GM12878 (cell line): ENCODE results near the gene TUBGCP3. TPM values are rescaled to one million over a fixed set of nuclear protein-coding genes. Genes with fewer than 3 reads are reported as not detected.

ENCODE experiments used
- ATAC-seq: fragments of 200-7000 bp; cut with Tn5 transposase; 3 replicates; pipeline ENCODE4 v1.9.1; 2020; ENCODE audit warnings: mild to moderate bottlenecking, moderate library complexity
- BruUV-seq: library from RNA; stranded (reverse); fragments of 400-500 nt; replicated peaks from 2 replicates; lab custom pipeline; 2021; lab: Mats Ljungman, UMichigan
- CTCF ChIA-PET: fragments of 300-600 bp; sonication (Branson Sonifier 250); formaldehyde crosslinking; extraction: SDS; loops from one replicate; lab custom pipeline; 2021; ENCODE audit warnings: inconsistent platforms; lab: Yijun Ruan, JAX
- POLR2A ChIA-PET: fragments of 350-600 bp; formaldehyde crosslinking; extraction: SDS; loops from one replicate; lab custom pipeline; 2021; ENCODE audit warnings: inconsistent platforms; lab: Charles Lee
- RAD21 ChIA-PET: fragments of 300-600 bp; sonication (Branson Sonifier 250); formaldehyde crosslinking; loops from one replicate; lab custom pipeline; 2023; ENCODE audit warnings: antibody characterized with exemption; ENCODE audit not compliant: unreplicated experiment; lab: Charles Lee
- SMC1A ChIA-PET: fragments of 300-600 bp; sonication (Branson Sonifier 250); formaldehyde crosslinking; loops from one replicate; lab custom pipeline; 2023; ENCODE audit not compliant: unreplicated experiment, uncharacterized antibody; lab: Charles Lee
- DNase-seq: peaks from one replicate; pipeline ENCODE4 v3.0.0-alpha.2; 2011; ENCODE audit warnings: low read depth, low spot score
- FAIRE-seq: peaks from 3 replicates; lab custom pipeline; 2011; peaks lifted over from hg19 to GRCh38; lab: Jason Lieb, UNC
- H2AFZ ChIP-seq: 2 replicates; pipeline ENCODE4 v1.6.0; 2011; ENCODE audit warnings: low read depth, low read length, control low read depth; ENCODE audit not compliant: control insufficient read depth
- H3K27ac ChIP-seq: 2 replicates; pipeline ENCODE4 v1.5.1; 2011; ENCODE audit warnings: control low read depth; ENCODE audit not compliant: control insufficient read depth, insufficient read depth
- H3K27me3 ChIP-seq, 2 experiments: replicated peaks in 1 of 2; 2 replicates each; pipeline versions ENCODE4 v1.6.0 to v1.6.1; 2011; ENCODE audit warnings: low read length in 1 of 2; ENCODE audit not compliant: control insufficient read depth in 2 of 2, insufficient read depth in 2 of 2
- H3K36me3 ChIP-seq, 2 experiments: 2 replicates each; pipeline ENCODE4 v1.5.1; 2011; ENCODE audit warnings: low read length in 1 of 2; ENCODE audit not compliant: control insufficient read depth in 2 of 2, insufficient read depth in 2 of 2
- H3K4me1 ChIP-seq: 2 replicates; pipeline ENCODE4 v1.6.1; 2011; ENCODE audit warnings: mild to moderate bottlenecking, low read length, moderate library complexity, mixed read lengths; ENCODE audit not compliant: control insufficient read depth, insufficient read depth
- H3K4me2 ChIP-seq: 2 replicates; pipeline ENCODE4 v1.6.0; 2011; ENCODE audit warnings: control low read depth; ENCODE audit not compliant: control insufficient read depth, insufficient read depth
- H3K4me3 ChIP-seq: fragments of 200-600 bp; sonication (generic); 2 replicates; pipeline ENCODE4 v1.5.1; 2016
- H3K79me2 ChIP-seq: 2 replicates; pipeline ENCODE4 v1.6.0; 2011; ENCODE audit warnings: low read length; ENCODE audit not compliant: control insufficient read depth, insufficient read depth
- H3K9ac ChIP-seq: 2 replicates; pipeline ENCODE4 v1.8.0; 2011; ENCODE audit warnings: low read length, control low read depth, mixed read lengths; ENCODE audit not compliant: control insufficient read depth, insufficient read depth
- H3K9me3 ChIP-seq: replicated peaks from 3 replicates; pipeline ENCODE4 v1.5.1; 2011; ENCODE audit warnings: mild to moderate bottlenecking, low read length; ENCODE audit not compliant: control insufficient read depth, insufficient read depth
- H4K20me1 ChIP-seq: 2 replicates; pipeline ENCODE4 v1.6.0; 2011; ENCODE audit not compliant: control insufficient read depth, insufficient read depth
- EP300 ChIP-seq, 2 experiments: fragments of 150-350 bp in 1 of 2; IDR thresholded peaks; 2 replicates each; pipeline ENCODE4 v1.6.1; 2011 to 2012; ENCODE audit warnings: low read depth in 2 of 2, low read length in 2 of 2, borderline replicate concordance in 1 of 2, improper control_type of control experiment in 1 of 2, inconsistent platforms in 1 of 2; ENCODE audit not compliant: control insufficient read depth in 1 of 2
- FOXM1 ChIP-seq: IDR thresholded peaks from 2 replicates; pipeline ENCODE4 v1.6.1; 2012; ENCODE audit warnings: low read depth, mild to moderate bottlenecking, inconsistent platforms, low read length, moderate library complexity
- GABPA ChIP-seq: IDR thresholded peaks from 2 replicates; pipeline ENCODE4 v1.6.1; 2014; ENCODE audit warnings: antibody characterized with exemption, low read depth, mild to moderate bottlenecking, inconsistent platforms
- SMAD1 ChIP-seq: fragments of 450-650 bp; IDR thresholded peaks from 2 replicates; pipeline ENCODE4 v1.6.1; 2018; ENCODE audit warnings: mild to moderate bottlenecking, low read depth; ENCODE audit not compliant: partially characterized antibody
- SMAD5 ChIP-seq: IDR thresholded peaks from 2 replicates; pipeline ENCODE4 v1.6.1; 2016; ENCODE audit warnings: antibody characterized with exemption, low read depth
- WGBS: methylation state at CpG from one replicate; pipeline ENCODE4 v1.1.6; 2016; ENCODE audit warnings: low lambda C conversion rate; ENCODE audit not compliant: insufficient replicate concordance, insufficient coverage; ENCODE audit errors: missing lambda C conversion rate; 5-methylcytosine and 5-hydroxymethylcytosine counted together
- in situ Hi-C: fragments of 300-500 bp; cut with MboI; formaldehyde crosslinking; loops from 9 replicates; pipeline ENCODE4 v1.14.3; 2018; ENCODE audit warnings: mixed read lengths
- intact Hi-C: fragments of 100-400 bp; cut with micrococcal nuclease; formaldehyde crosslinking; loops from one replicate; pipeline ENCODE4 v1.14.2; 2022; ENCODE audit not compliant: unreplicated experiment
- polyA plus RNA-seq, 11 experiments: library from polyadenylated mRNA; depleted of rRNA in 4 of 11; unstranded in 6 of 11; stranded (reverse) in 5 of 11; fragments of >200 nt; fragmentation: Nextera tagmentation in 4 of 11; fragmentation: Illumina TruSeq in 1 of 11; extraction: Ambion mirVana in 4 of 11; extraction: Trizol in 1 of 11; gene quantifications; 1 replicate in 1 of 11; 2 replicates in 10 of 11; pipeline versions ENCODE4 v1.2.1 to v1.2.3, GENCODE V29; 2011 to 2016; ENCODE audit warnings: inconsistent platforms in 2 of 11, missing spikeins in 2 of 11, low read depth in 1 of 11
- total RNA-seq, 4 experiments: library from RNA; depleted of rRNA in 3 of 4; stranded (reverse); fragments of >200 nt in 3 of 4; fragmentation: Illumina TruSeq in 1 of 4; extraction: Trizol in 1 of 4; gene quantifications; 2 replicates each; pipeline versions ENCODE4 v1.2.1 to v1.2.3, GENCODE V29; 2013 to 2021
- TF ChIP-seq, protein P1 (sequence below): fragments of 450-650 bp; formaldehyde crosslinking; IDR thresholded peaks from 2 replicates; pipeline ENCODE4 v1.4.0; 2020; ENCODE audit warnings: mild to moderate bottlenecking, moderate library complexity
- TF ChIP-seq, protein P2 (sequence below): fragments of 450-650 bp; IDR thresholded peaks from 2 replicates; pipeline ENCODE4 v1.6.1; 2017; ENCODE audit warnings: borderline replicate concordance
- TF ChIP-seq, protein P3 (sequence below): IDR thresholded peaks from 2 replicates; pipeline ENCODE4 v1.6.1; 2011; ENCODE audit warnings: borderline replicate concordance, low read depth, mild to moderate bottlenecking, moderate library complexity, low read length; ENCODE audit not compliant: insufficient read depth, poor library complexity, severe bottlenecking

TUBGCP3 gene
- total and polyA plus RNA-seq, 10 of the 15 experiments (the other 5 are each of a cell fraction or from before 2014, with no cell fraction given) = 4.0 to 34.0 (median 22.6) TPM

DNA sequence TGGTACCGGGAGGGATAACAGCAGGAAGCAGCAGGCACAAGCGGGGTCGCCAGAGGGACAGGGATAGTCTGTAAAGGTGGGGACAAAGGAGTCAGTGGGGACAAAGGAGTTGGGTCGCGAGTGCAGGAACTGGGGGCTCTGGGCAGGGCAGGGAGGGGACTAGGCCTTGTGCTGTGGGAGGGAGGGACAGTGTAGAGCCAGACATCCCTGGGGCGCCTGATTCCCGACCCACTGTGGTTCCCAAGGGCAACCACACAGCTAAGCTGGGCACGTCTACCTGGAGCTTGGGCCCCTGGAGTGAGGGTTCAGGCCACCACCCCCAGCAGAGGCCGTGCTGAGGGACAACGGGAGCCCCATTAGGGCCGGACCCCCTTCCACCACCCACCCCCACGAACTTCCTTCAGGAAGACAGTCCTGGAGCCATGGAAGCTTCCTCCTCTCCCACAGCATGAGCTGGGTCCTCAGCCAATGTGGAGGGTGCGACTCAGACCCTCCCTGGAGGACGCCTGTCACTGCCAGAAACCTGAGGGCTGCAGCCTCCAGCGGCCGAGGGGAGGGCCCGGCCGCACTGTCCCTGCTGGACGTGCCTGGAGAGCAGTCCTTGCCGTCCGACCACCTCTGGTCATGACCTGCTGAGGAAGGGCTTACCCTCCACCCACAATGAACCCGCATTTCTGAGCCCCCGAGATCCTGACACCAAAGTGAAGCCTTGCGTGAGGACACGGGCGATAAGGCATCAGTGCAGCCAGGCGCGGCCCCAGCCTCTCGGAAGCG, 133.9 kb downstream of the TUBGCP3 start:
- no peaks in the 10 kb centered on the region for H3K36me3 ChIP-seq
- no TSS peak for BruUV-seq
- no peak overlapping the region for H3K4me2 ChIP-seq
- POLR2A ChIA-PET = no interaction called here
- ATAC-seq = no peak
- H3K79me2 ChIP-seq = no peaks in the 10 kb centered on the region
- no peak overlapping the region for H3K27ac ChIP-seq
- FAIRE-seq = no peak
- in situ Hi-C loops = no loop called here
- RAD21 ChIA-PET = no interaction called here
- H3K27me3 ChIP-seq = no peaks in the 10 kb centered on the region
- CTCF ChIA-PET = no interaction called here
- TF ChIP-seq, protein P1, sequence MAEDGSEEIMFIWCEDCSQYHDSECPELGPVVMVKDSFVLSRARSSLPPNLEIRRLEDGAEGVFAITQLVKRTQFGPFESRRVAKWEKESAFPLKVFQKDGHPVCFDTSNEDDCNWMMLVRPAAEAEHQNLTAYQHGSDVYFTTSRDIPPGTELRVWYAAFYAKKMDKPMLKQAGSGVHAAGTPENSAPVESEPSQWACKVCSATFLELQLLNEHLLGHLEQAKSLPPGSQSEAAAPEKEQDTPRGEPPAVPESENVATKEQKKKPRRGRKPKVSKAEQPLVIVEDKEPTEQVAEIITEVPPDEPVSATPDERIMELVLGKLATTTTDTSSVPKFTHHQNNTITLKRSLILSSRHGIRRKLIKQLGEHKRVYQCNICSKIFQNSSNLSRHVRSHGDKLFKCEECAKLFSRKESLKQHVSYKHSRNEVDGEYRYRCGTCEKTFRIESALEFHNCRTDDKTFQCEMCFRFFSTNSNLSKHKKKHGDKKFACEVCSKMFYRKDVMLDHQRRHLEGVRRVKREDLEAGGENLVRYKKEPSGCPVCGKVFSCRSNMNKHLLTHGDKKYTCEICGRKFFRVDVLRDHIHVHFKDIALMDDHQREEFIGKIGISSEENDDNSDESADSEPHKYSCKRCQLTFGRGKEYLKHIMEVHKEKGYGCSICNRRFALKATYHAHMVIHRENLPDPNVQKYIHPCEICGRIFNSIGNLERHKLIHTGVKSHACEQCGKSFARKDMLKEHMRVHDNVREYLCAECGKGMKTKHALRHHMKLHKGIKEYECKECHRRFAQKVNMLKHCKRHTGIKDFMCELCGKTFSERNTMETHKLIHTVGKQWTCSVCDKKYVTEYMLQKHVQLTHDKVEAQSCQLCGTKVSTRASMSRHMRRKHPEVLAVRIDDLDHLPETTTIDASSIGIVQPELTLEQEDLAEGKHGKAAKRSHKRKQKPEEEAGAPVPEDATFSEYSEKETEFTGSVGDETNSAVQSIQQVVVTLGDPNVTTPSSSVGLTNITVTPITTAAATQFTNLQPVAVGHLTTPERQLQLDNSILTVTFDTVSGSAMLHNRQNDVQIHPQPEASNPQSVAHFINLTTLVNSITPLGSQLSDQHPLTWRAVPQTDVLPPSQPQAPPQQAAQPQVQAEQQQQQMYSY = no peak
- no peak for TF ChIP-seq GABPA
- no peak for TF ChIP-seq SMAD5
- no peak for TF ChIP-seq EP300 (IDR thresholded peaks at IDR 0.05; ENCODE audit: borderline replicate concordance in 1 of 2, control insufficient read depth in 1 of 2, low read depth in 2 of 2, low read length in 2 of 2)
- TF ChIP-seq SMAD1 = no peak
- TF ChIP-seq FOXM1 = no peak
- TF ChIP-seq, protein P2, sequence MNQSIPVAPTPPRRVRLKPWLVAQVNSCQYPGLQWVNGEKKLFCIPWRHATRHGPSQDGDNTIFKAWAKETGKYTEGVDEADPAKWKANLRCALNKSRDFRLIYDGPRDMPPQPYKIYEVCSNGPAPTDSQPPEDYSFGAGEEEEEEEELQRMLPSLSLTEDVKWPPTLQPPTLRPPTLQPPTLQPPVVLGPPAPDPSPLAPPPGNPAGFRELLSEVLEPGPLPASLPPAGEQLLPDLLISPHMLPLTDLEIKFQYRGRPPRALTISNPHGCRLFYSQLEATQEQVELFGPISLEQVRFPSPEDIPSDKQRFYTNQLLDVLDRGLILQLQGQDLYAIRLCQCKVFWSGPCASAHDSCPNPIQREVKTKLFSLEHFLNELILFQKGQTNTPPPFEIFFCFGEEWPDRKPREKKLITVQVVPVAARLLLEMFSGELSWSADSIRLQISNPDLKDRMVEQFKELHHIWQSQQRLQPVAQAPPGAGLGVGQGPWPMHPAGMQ = no peak
- TF ChIP-seq, protein P3, sequence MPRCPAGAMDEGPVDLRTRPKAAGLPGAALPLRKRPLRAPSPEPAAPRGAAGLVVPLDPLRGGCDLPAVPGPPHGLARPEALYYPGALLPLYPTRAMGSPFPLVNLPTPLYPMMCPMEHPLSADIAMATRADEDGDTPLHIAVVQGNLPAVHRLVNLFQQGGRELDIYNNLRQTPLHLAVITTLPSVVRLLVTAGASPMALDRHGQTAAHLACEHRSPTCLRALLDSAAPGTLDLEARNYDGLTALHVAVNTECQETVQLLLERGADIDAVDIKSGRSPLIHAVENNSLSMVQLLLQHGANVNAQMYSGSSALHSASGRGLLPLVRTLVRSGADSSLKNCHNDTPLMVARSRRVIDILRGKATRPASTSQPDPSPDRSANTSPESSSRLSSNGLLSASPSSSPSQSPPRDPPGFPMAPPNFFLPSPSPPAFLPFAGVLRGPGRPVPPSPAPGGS = no peak
- TF ChIP-seq, all 136 proteins: peak for 0
- Histone ChIP-seq H3K4me3 (no peak overlapping the region), H3K9ac (no peak overlapping the region), H3K9me3 (no peaks in the 10 kb centered on the region), H4K20me1 (no peaks in the 10 kb centered on the region), H2AFZ (no peak overlapping the region), H3K4me1 (no peaks in the 10 kb centered on the region)
- SMC1A ChIA-PET = no interaction called here
- intact Hi-C loops = no loop called here
- no peak for DNase-seq
- WGBS = 53% methylated on average over 30 of the region's 30 CpGs
